Astrocyte of the cerebellum (primary cell): ENCODE results near the gene PPP1R11.

Experiments used
- DNase-seq: peaks from one replicate; pipeline ENCODE4 v3.0.0-alpha.2; 2011; ENCODE audit warnings: low read depth
- H3K4me3 ChIP-seq: 2 replicates; pipeline ENCODE4 v1.5.1; 2011; ENCODE audit warnings: mild to moderate bottlenecking, low read depth, low read length, moderate library complexity
- in situ Hi-C: cut with HindIII; loops from 2 replicates; pipeline ENCODE4 v1.10.0; 2017; ENCODE audit warnings: low sequenced_read_pairs
- TF ChIP-seq, protein P1 (sequence below): IDR thresholded peaks from 2 replicates; pipeline ENCODE4 v1.5.1; 2012; ENCODE audit warnings: low read length, low read depth, moderate library complexity, mild to moderate bottlenecking; ENCODE audit errors: missing control alignments

The PPP1R11 gene

GRCh38 chr6:30075094-30075789, 8.2 kb downstream of the PPP1R11 start, which contains the start of gene RNF39:
Gene RNF39, minus strand, starts transcription at chr6:30075769. Its CDS starts 184 bp downstream, at chr6:30075585.
- TF ChIP-seq, protein P1, sequence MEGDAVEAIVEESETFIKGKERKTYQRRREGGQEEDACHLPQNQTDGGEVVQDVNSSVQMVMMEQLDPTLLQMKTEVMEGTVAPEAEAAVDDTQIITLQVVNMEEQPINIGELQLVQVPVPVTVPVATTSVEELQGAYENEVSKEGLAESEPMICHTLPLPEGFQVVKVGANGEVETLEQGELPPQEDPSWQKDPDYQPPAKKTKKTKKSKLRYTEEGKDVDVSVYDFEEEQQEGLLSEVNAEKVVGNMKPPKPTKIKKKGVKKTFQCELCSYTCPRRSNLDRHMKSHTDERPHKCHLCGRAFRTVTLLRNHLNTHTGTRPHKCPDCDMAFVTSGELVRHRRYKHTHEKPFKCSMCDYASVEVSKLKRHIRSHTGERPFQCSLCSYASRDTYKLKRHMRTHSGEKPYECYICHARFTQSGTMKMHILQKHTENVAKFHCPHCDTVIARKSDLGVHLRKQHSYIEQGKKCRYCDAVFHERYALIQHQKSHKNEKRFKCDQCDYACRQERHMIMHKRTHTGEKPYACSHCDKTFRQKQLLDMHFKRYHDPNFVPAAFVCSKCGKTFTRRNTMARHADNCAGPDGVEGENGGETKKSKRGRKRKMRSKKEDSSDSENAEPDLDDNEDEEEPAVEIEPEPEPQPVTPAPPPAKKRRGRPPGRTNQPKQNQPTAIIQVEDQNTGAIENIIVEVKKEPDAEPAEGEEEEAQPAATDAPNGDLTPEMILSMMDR = no peak
- in situ Hi-C loops = no loop called here
- DNase-seq = no peak
- peak within 1 kb of the TSS; percentile 15 for H3K4me3 ChIP-seq

DNA sequence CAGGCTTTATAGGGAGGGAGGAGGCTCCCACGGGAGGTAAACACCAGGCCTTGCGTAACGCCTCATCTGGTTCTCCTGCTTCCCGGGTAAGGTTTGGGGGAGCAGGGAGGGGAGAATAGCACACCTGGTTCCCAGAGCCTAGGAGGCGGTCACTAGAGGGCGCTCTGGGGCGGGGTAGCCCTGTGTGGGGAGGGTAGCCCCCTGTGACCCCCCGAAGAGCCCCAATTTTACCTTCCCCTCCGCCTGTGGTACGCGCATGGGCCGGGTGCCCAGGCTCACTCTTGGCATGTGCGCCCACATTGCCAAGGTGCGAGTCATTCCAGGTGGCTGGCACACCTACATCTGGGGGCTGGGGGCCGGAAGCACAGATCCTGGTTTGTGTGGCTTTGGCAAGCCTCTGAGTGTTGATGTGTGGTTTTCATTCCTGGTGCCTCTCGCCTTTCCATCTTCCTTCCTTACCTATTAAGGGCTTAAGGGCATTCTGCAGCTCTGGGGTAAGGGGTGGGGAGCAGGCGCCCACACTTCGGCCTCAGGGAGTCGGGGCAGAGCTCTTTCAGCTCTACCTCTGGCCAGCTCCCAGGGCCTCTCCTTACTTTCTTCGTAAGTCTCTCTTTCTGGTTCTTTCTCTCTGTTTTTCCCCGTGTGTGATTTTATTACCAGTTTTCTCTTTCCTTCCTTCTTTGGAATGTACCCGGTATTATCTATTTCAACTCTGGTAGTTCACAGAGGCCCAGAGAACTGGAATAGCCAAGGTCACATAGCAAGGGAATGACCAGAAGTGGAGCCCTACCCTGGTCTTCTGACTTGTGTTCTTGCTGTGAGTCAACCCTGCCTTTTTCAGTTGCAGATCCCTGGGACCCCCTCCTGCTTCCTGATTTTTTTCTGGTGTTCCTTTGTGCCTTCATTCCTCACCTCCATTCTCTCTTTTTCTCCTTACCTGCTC, 9.1 kb downstream of the PPP1R11 start:
- TF ChIP-seq, protein P1 = peak; percentile 31
- no peak for DNase-seq
- H3K4me3 ChIP-seq = no peak overlapping the region
- in situ Hi-C loops = no loop called here

- in situ Hi-C loops = no loop called here
- H3K4me3 ChIP-seq = no peak overlapping the region
- TF ChIP-seq, protein P1 = no peak
Observed at GRCh38 chr6:30077218-30077617, 10.2 kb downstream of the PPP1R11 start.

GRCh38 chr6:30087876-30088275, 20.9 kb downstream of the PPP1R11 start:
- DNase-seq = no peak
- no peak overlapping the region for H3K4me3 ChIP-seq
- in situ Hi-C loops = no loop called here
- TF ChIP-seq, protein P1 = no peak

More at GRCh38 chr6:30077218-30077617, 10.2 kb downstream of the PPP1R11 start:
- no peak for DNase-seq

GRCh38 chr6:30091577-30092381, 24.8 kb downstream of the PPP1R11 start:
- H3K4me3 ChIP-seq = no peak overlapping the region
- in situ Hi-C loops = no loop called here
- TF ChIP-seq, protein P1 = no peak
- no peak for DNase-seq
